Smooth muscle cell of the umbilical artery (primary cell): ENCODE measurements around the gene TTLL3. TPM values are rescaled to one million over a fixed set of nuclear protein-coding genes. Genes with fewer than 3 reads are reported as not detected.

Experiments
- total RNA-seq: library from RNA; depleted of rRNA; stranded (reverse); fragments of >200 nt; gene quantifications from 2 replicates; pipeline ENCODE4 v1.2.3, GENCODE V29; 2014

Gene TTLL3
- 23.6 and 24.1 TPM in 2 replicates for total RNA-seq

DNA sequence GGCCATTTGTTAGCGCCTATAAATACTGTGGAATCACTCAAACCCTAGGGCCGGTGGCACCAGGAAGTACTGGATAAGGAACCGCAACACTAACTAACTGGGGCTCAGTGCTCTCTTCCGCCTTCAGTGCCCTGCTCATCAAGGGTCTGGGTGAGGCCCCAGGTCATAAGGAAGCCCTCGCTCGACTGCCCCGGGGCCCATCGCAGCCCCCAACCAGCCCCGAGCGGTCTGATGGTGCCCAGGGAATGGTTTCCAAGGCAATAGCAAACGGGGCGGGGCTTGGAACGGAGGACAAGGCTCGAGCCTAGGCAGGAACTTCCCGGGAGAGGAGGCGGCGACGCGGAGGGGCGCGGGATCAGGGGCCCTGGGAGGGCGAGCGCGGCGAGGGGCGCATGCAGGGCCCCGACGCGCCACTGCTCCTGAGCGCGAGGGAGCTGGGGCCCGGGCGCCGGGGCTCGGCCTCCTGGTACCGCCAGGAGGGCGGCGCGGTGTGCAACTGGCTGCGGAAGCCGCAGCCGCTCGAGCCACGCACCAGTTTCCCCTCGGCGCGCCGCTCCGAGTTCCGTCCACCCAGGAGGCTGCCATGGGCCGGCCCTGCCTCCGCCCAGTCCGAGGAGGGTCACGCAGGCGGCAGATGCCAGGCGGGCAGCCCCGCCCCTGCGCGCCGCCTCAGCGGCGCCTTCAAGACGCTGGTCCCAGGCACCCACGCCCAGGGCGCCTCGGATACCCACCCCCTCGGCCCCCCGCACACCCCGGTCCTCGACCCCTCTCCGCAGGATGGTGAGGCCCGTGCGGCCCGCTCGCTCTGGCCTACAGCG, at the start of gene TTLL3:
Gene TTLL3, plus strand, starts transcription at position 648 of the 818 bp plus-strand sequence. CDS start 400 bp downstream, outside the sequence.

GRCh38 chr3:9769426-9770275, 40.4 kb upstream of the TTLL3 start, which contains the start of gene CAMK1:
Gene CAMK1, minus strand, starts transcription at chr3:9769947. Its CDS starts 2,198 bp downstream, at chr3:9767749.

DNA sequence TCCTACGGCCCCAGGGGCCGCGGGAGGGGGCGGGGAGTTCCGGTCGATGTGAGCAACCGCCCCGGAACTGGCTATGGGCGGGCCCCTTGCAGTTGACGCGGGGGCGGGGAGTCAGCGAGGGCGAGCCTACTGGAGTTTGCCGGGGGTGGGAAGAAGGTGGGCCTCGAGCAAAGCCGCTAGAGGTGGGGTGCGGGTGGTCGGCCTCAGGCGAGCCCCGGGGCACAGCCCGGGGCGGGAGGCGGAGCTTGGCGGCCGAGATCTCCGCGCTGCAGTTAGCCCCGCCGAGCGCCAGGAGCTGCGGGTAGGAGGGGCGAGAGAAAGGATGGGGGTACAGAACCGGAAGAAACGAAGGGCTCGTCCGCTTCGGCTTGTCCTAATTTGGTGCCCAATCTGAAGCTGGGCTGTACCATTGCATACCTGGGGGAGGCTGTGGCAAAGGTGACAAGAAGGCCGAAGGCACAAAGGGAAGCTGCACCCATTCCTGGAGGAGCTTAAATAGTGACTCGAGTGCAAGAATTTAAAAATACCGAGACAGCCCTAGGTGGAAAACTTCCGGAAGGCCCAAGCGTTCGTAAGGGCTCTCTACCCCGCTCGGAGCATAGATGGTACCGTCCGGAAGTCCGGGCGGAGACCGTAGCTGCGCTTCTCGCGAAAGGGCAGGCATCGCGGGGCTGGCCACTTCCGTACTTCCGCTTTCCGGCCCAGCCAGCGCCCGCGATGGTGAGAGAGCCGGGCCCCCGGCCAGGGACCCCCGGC, 17.5 kb upstream of the TTLL3 start, which contains the start of the genes ARPC4 and TADA3:
Gene ARPC4, plus strand, starts transcription at position 678 of the 756 bp plus-strand sequence. Its CDS starts 40 bp downstream, at position 718.
Gene TADA3, minus strand, starts transcription at position 69 of the 756 bp plus-strand sequence. CDS start 1,007 bp downstream, outside the sequence.

GRCh38 chr3:9843715-9844438, 33.8 kb downstream of the TTLL3 start, which contains the start of gene RPUSD3:
Gene RPUSD3, minus strand, starts transcription at chr3:9844008. Its CDS starts 18 bp downstream, at chr3:9843990.

DNA sequence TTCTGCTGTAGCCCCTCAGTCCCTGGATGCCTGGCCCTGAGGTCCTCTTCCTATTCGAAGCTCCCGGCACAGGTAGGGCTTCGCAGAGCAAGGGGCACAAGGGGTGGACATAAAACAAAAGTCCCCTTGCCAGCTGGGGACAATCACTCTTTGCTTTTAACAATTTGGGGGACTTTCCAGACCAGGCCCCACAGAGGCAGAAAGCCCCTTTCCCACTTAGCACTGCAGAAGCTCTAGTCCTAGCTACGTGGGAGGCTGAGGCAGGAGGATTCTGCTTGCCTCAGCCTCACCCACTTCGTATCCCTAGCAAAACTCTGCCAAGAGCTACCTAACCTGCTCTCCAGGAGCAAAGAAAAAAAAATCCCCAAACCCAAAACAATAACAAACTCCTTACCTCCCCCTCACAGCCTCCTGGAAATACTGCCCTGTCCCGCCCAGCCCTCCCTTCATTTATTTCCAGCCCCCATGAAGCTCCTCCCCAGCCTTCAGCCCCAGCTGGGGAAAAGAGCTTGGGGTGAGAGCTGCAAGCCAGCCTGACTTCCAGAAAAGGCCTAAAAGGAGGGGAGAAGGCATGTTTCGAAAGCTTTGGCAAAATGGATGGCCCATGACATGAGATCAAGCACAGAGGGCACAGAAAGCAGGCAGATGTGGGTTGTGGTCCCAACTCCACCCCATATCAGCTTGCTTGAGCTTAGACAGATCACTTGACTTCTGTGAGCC, 69.9 kb downstream of the TTLL3 start, which contains the start of gene CIDEC:
Gene CIDEC, minus strand, starts transcription at position 424 of the 720 bp plus-strand sequence. CDS start 1,767 bp downstream, outside the sequence.

Other genes with a start within 250 kb of the TTLL3 start
- 23.8 and 31.3 TPM in 2 replicates for gene MTMR14, start 160.8 kb upstream of the TTLL3 start, total RNA-seq
- not detected in 2 replicates for gene CPNE9, start 106.4 kb upstream of the TTLL3 start, total RNA-seq
- gene BRPF1, start 78.5 kb upstream of the TTLL3 start, total RNA-seq, result 12.8 and 20.5 TPM in 2 replicates
- gene OGG1, start 60.3 kb upstream of the TTLL3 start, total RNA-seq, result 14.0 and 14.4 TPM in 2 replicates
- 14.0 and 20.8 TPM in 2 replicates for gene CAMK1, start 40.3 kb upstream of the TTLL3 start, total RNA-seq
- gene TADA3, start 17.8 kb upstream of the TTLL3 start, total RNA-seq, result 72.2 and 89.4 TPM in 2 replicates
- 200 and 210 TPM in 2 replicates for gene ARPC4, start 17.2 kb upstream of the TTLL3 start, total RNA-seq
- 22.0 and 25.5 TPM in 2 replicates for gene RPUSD3, start 33.7 kb downstream of the TTLL3 start, total RNA-seq
- gene CIDEC, start 70.0 kb downstream of the TTLL3 start, total RNA-seq, result 0.09 TPM in 1 of 2 replicates, not detected in the other
- 17.6 and 24.3 TPM in 2 replicates for gene JAGN1, start 80.3 kb downstream of the TTLL3 start, total RNA-seq
- under 0.01 and 0.23 TPM in 2 replicates for gene IL17RE, start 92.6 kb downstream of the TTLL3 start, total RNA-seq
- 21.5 and 35.0 TPM in 2 replicates for gene IL17RC, start 106.8 kb downstream of the TTLL3 start, total RNA-seq
- gene CRELD1, start 123.6 kb downstream of the TTLL3 start, total RNA-seq, result 82.0 and 124 TPM in 2 replicates
- gene PRRT3, start 142.1 kb downstream of the TTLL3 start, total RNA-seq, result 2.4 and 3.0 TPM in 2 replicates
- 60.3 and 90.1 TPM in 2 replicates for gene EMC3, start 176.6 kb downstream of the TTLL3 start, total RNA-seq
- 3.0 and 12.1 TPM in 2 replicates for gene FANCD2, start 216.2 kb downstream of the TTLL3 start, total RNA-seq